Activated CD8-positive, alpha-beta T cell treated with anti-CD3 and anti-CD28 coated beads for 36 hours (primary cell): ENCODE results near the gene DNMT3A. TPM values are rescaled to one million over a fixed set of nuclear protein-coding genes. Genes with fewer than 3 reads are reported as not detected.

Source experiments
- ATAC-seq: fragments of 200-7000 bp; cut with Tn5 transposase; one replicate; pipeline ENCODE4 v1.10.0; 2021; ENCODE audit warnings: mild to moderate bottlenecking, moderate library complexity
- CTCF ChIA-PET: fragments of 350-600 bp; sonication (Branson Sonifier 250); formaldehyde crosslinking; loops from one replicate; lab custom pipeline; 2021; ENCODE audit warnings: antibody characterized with exemption; lab: Charles Lee
- POLR2A ChIA-PET: fragments of 350-600 bp; sonication (Branson Sonifier 250); formaldehyde crosslinking; loops from one replicate; lab custom pipeline; 2021; ENCODE audit warnings: antibody characterized with exemption; lab: Charles Lee
- DNase-seq: peaks from one replicate; pipeline ENCODE4 v3.0.0-alpha.2; 2020
- H3K27ac Mint-ChIP-seq: one replicate; pipeline ENCODE4 v1.8.0; 2021; ENCODE audit warnings: mild to moderate bottlenecking, mixed read lengths
- H3K27me3 Mint-ChIP-seq: one replicate; pipeline ENCODE4 v1.8.0; 2021; ENCODE audit warnings: mixed read lengths
- H3K36me3 Mint-ChIP-seq: one replicate; pipeline ENCODE4 v1.8.0; 2021; ENCODE audit warnings: low read depth, mixed read lengths
- H3K4me1 Mint-ChIP-seq: one replicate; pipeline ENCODE4 v1.8.0; 2021; ENCODE audit warnings: low read depth, mixed read lengths
- H3K4me3 Mint-ChIP-seq: one replicate; pipeline ENCODE4 v1.8.0; 2021; ENCODE audit warnings: mild to moderate bottlenecking, moderate library complexity, mixed read lengths
- H3K9me3 Mint-ChIP-seq: one replicate; pipeline ENCODE4 v1.8.0; 2021; ENCODE audit warnings: mixed read lengths
- intact Hi-C: fragments of 100-400 bp; cut with micrococcal nuclease; formaldehyde crosslinking; loops from one replicate; pipeline ENCODE4 v1.10.0; 2022
- total RNA-seq, 2 experiments: library from RNA; stranded (reverse); gene quantifications; one replicate each; pipeline ENCODE4 v1.2.3, GENCODE V29; 2021
- TF ChIP-seq, protein P1 (sequence below): fragments of 200-600 bp; IDR thresholded peaks from one replicate; pipeline ENCODE4 v1.8.0; 2022; ENCODE audit warnings: antibody characterized with exemption, mild to moderate bottlenecking

The DNMT3A gene
- total RNA-seq, 2 experiments from 2014 or later = 84.8 to 97.8 TPM

DNA sequence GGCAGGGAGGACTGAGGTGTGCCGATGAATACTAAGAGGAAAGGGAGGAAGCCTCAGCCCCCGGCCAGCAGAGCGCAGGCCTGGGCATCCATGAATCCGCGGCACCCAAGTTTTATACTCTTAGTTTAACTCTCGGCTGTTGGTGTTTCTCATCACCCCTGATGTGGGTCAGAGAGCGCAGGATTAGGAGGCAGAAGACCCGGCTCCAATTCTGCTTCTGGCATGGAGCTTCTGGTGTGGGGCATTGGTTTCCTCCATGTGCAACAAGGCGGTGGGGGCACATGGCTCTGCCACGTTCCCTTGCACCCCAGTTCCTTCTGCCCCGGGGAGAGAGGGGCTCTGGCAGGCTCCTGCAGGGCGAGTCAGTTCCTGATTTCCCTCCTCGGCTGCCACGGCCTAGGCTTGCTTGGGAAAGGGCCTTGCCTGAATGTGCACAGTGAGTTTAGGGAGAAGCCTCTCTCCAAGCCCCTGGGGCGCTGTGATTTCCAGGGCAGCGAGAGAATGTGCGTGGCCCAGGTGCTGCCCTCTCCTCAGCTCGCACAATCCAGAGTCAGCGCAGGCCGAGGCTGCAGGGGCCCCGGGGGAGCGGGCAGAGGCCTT lies 36.2 kb upstream of the DNMT3A start:
- intact Hi-C loops = loop anchor here (5.0 kb wide), 1 partner anchor 36 kb away; the partner anchor contains the start of gene DNMT3A
- Mint-ChIP-seq H3K4me1 (peaks cover 42% of the 10 kb centered on the region), H3K4me3 (peak overlapping the region; percentile 79), H3K27ac (peak overlapping the region; percentile 97), H3K27me3 (no peaks in the 10 kb centered on the region), H3K9me3 (no peaks in the 10 kb centered on the region), H3K36me3 (no peaks in the 10 kb centered on the region)
- TF ChIP-seq, protein P1, sequence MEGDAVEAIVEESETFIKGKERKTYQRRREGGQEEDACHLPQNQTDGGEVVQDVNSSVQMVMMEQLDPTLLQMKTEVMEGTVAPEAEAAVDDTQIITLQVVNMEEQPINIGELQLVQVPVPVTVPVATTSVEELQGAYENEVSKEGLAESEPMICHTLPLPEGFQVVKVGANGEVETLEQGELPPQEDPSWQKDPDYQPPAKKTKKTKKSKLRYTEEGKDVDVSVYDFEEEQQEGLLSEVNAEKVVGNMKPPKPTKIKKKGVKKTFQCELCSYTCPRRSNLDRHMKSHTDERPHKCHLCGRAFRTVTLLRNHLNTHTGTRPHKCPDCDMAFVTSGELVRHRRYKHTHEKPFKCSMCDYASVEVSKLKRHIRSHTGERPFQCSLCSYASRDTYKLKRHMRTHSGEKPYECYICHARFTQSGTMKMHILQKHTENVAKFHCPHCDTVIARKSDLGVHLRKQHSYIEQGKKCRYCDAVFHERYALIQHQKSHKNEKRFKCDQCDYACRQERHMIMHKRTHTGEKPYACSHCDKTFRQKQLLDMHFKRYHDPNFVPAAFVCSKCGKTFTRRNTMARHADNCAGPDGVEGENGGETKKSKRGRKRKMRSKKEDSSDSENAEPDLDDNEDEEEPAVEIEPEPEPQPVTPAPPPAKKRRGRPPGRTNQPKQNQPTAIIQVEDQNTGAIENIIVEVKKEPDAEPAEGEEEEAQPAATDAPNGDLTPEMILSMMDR = no peak
- ChIA-PET CTCF (interaction anchor here (0.5 to 10.7 kb wide), 12 partner anchors 13 to 189 kb away, joined by 3 to 121 read pairs (median 6); partner anchors contain the start of gene DNMT3A), POLR2A (interaction anchor here (0.6 to 3.3 kb wide), 11 partner anchors 8 to 74 kb away, joined by 3 to 11 read pairs (median 5); no protein-coding TSS in a partner anchor)
- no peak for DNase-seq
- no peak for ATAC-seq

DNA sequence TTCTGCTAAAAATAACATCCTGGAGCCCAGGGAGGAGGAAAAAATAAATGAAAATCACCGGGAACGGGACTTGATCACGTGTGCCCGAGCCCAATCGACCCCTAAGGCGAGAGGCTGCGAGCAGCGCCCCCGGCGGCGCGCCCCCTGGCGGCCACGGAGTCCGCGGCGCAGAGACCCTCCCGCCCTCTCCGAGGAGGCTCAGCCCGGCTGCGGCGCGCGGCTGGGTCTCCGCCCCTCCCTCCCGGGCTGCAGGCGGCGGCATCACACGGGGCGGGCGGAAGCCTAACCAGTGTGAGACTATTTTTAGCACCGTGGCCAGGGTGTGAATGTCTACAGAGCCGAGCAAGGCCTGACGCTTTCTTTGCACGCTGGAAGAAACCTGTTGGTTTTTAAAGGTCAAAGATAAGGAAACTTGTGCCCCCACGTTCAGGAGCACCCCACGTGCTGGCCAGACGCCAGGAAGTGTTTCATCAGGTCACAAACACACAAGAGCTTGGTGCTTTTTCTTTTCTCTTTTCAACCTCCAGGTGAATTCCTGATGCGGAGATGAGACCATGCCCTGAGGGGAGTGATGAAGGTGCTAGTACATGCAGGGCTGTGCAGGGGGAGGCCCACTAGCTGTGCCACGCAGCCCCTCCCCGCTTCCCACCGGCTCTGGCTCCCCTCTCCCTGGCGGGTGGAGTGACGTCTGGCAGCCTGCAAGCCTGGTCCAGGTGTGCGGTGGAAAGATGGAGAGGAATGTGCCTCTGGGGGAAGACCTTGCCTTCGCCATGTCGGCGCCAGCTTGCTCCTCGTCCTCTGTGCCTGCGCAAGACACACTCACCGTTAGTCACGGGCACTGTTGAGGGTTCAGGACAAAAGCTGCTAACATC lies 35.3 kb upstream of the DNMT3A start:
- intact Hi-C loops = loop anchor here (1.0 to 5.0 kb wide), 2 partner anchors 15 to 35 kb away; partner anchors contain the start of gene DNMT3A
- TF ChIP-seq, protein P1 = peak; percentile 95
- ATAC-seq (peak; percentile 97), DNase-seq (peak; percentile 99)
- H3K27ac Mint-ChIP-seq = peak overlapping the region; percentile 97
- ChIA-PET POLR2A (interaction anchor here (0.6 to 3.3 kb wide), 19 partner anchors 9 to 184 kb away, joined by 3 to 22 read pairs (median 6); partner anchors contain the start of gene DNMT3A), CTCF (interaction anchor here (0.5 to 10.7 kb wide), 38 partner anchors 8 to 1254 kb away, joined by 3 to 121 read pairs (median 4); partner anchors contain the start of gene DNMT3A)
- H3K9me3 Mint-ChIP-seq = no peaks in the 10 kb centered on the region
- no peaks in the 10 kb centered on the region for H3K36me3 Mint-ChIP-seq
- no peaks in the 10 kb centered on the region for H3K27me3 Mint-ChIP-seq
- H3K4me1 Mint-ChIP-seq = peaks cover 42% of the 10 kb centered on the region
- peak overlapping the region; percentile 79 for H3K4me3 Mint-ChIP-seq

DNA sequence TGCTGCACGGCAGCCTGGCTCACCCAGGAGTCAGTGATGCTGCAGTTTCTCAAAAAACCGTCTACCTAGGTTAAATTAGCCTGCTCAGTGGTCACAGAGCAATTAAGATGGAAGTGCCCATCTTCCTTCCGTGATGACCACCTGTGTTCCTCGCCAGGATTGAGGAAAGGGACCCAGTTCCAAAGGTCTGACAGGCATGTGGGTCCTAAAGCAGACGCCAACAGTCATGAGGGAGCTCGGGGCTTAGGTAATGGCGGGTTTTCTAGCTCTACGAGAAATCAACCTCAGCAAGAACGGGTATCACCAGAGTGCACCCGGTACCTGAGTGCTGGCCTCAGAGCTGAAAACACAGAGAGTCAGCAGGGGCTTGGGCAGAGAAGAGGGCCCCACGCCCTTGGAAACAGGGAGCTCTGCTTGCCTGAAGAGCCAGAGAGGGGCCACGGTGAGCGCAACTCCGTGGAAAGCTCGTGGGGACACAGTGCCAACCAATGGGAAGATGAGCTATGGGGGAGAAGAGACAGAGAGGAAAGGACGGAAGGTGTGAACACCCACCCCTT lies 34.3 kb upstream of the DNMT3A start:
- DNase-seq = no peak
- Mint-ChIP-seq H3K27me3 (no peaks in the 10 kb centered on the region), H3K4me3 (peak overlapping the region; percentile 54)

DNA sequence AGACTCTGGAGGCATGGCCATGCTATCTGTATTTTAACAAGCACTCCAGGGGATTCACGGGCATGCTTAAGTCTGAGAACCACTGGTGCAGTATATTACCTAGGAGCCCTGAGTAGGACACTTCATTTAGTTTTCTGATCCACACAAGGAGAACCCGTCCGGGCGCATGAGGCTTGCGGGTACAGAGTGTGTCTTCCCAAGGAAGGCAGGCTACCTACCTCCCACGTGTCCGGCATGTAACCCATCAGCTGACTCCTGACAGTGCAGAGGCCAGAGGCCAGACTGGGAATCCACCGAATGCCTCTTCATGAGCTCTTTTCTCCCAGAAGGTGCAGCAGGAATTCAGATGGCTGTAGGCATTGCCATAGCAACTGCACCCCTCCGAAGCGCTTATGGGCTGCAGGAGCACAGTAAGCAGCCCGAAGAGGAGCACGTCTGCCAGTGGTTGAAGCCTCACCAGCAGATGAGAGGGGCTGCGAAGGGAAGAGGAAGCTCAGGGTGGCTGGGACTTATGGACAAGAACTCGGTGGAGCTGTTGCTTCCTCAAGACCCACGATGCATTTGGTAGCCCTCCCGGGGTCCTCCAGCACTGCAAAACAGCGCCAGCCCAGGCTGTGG lies 33.8 kb upstream of the DNMT3A start:
- Mint-ChIP-seq H3K4me3 (no peak overlapping the region), H3K27ac (no peak overlapping the region), H3K36me3 (no peaks in the 10 kb centered on the region), H3K27me3 (no peaks in the 10 kb centered on the region), H3K9me3 (no peaks in the 10 kb centered on the region), H3K4me1 (peaks cover 44% of the 10 kb centered on the region)
- POLR2A ChIA-PET = interaction anchor here (0.6 to 3.3 kb wide), 8 partner anchors 11 to 98 kb away, joined by 3 to 22 read pairs (median 8); partner anchors contain the start of gene DNMT3A
- DNase-seq = no peak
- intact Hi-C loops = loop anchor here (5.0 kb wide), 1 partner anchor 33 kb away; the partner anchor contains the start of gene DNMT3A
- no peak for ATAC-seq
- TF ChIP-seq, protein P1 = no peak
- CTCF ChIA-PET = interaction anchor here (0.8 to 10.7 kb wide), 20 partner anchors 10 to 136 kb away, joined by 3 to 121 read pairs (median 5); partner anchors contain the start of gene DNMT3A

More for the DNA sequence above, 34.3 kb upstream of the DNMT3A start:
- Mint-ChIP-seq H3K27ac (peak overlapping the region; percentile 86), H3K36me3 (no peaks in the 10 kb centered on the region), H3K9me3 (no peaks in the 10 kb centered on the region), H3K4me1 (peaks cover 42% of the 10 kb centered on the region)
- CTCF ChIA-PET = interaction anchor here (0.8 to 10.7 kb wide), 29 partner anchors 9 to 198 kb away, joined by 3 to 121 read pairs (median 4); partner anchors contain the start of gene DNMT3A
- no peak for ATAC-seq
- POLR2A ChIA-PET = interaction anchor here (0.6 to 3.3 kb wide), 14 partner anchors 11 to 672 kb away, joined by 3 to 22 read pairs (median 4); partner anchors contain the start of gene DNMT3A
- TF ChIP-seq, protein P1 = no peak
- intact Hi-C loops = loop anchor here (1.0 to 5.0 kb wide), 2 partner anchors 14 to 34 kb away; partner anchors contain the start of gene DNMT3A
